Stomach smooth muscle (tissue), 2 donors: Measurements from ENCODE around the gene ERCC6L.
"Not testable (repeated sequence)": the region's sequence is repeated elsewhere in the genome, so short reads cannot be mapped to it uniquely, and the experiment has no call there.

ENCODE experiments used
- H3K27ac ChIP-seq: one replicate; pipeline ENCODE4 v1.7.0; 2013; ENCODE audit warnings: mild to moderate bottlenecking, low read length, inconsistent platforms
- H3K27me3 ChIP-seq, 2 donors: one replicate each; pipeline ENCODE4 v1.7.0; 2013; ENCODE audit warnings: low read length in 2 of 2; ENCODE audit not compliant: insufficient read depth in 2 of 2, control insufficient read depth in 1 of 2
- H3K36me3 ChIP-seq, 2 donors: one replicate each; pipeline ENCODE4 v1.7.0; 2013; ENCODE audit warnings: low read length in 2 of 2; ENCODE audit not compliant: control insufficient read depth in 2 of 2, insufficient read depth in 2 of 2
- H3K4me1 ChIP-seq: one replicate; pipeline ENCODE4 v1.7.0; 2013; ENCODE audit warnings: low read length; ENCODE audit not compliant: control insufficient read depth, insufficient read depth
- H3K4me3 ChIP-seq, 2 donors: one replicate each; pipeline ENCODE4 v1.7.0; 2013; ENCODE audit warnings: low read length in 2 of 2
- H3K9ac ChIP-seq, 2 donors: one replicate each; pipeline ENCODE4 v1.7.0; 2013; ENCODE audit warnings: low read length in 2 of 2, mild to moderate bottlenecking in 1 of 2
- H3K9me3 ChIP-seq, 2 donors: one replicate each; pipeline ENCODE4 v1.7.0; 2013; ENCODE audit warnings: low read length in 2 of 2; ENCODE audit not compliant: control insufficient read depth in 2 of 2
- donor health status: healthy.
- donor health status: Pancreatic carcinoma.

The ERCC6L gene

GRCh38 chrX:72247206-72247942, 8.5 kb upstream of the ERCC6L start:
- Histone ChIP-seq H3K27me3 (peaks cover 0 to 15% of the 10 kb centered on the region in 2 donors), H3K36me3 (no peaks in the 10 kb centered on the region), H3K9ac (no peak overlapping the region), H3K27ac (no peak overlapping the region), H3K4me1 (no peaks in the 10 kb centered on the region), H3K4me3 (no peak overlapping the region), H3K9me3 (peaks cover 0 to 5% of the 10 kb centered on the region in 2 donors)

GRCh38 chrX:72245461-72246089, 6.7 kb upstream of the ERCC6L start:
- Histone ChIP-seq H3K9ac (no peak overlapping the region), H3K9me3 (peaks cover 0 to 5% of the 10 kb centered on the region in 2 donors), H3K4me1 (no peaks in the 10 kb centered on the region), H3K27me3 (peaks cover 0 to 14% of the 10 kb centered on the region in 2 donors), H3K27ac (no peak overlapping the region), H3K36me3 (no peaks in the 10 kb centered on the region), H3K4me3 (no peak overlapping the region)

GRCh38 chrX:72243472-72243871, 4.6 kb upstream of the ERCC6L start:
- Histone ChIP-seq H3K9me3 (peaks cover 0 to 5% of the 10 kb centered on the region in 2 donors), H3K9ac (no peak overlapping the region), H3K4me1 (no peaks in the 10 kb centered on the region), H3K27me3 (peaks cover 0 to 14% of the 10 kb centered on the region in 2 donors), H3K27ac (no peak overlapping the region), H3K36me3 (no peaks in the 10 kb centered on the region), H3K4me3 (no peak overlapping the region)

- peaks cover 0 to 5% of the 10 kb centered on the region in 2 donors for H3K9me3 ChIP-seq
- H3K36me3 ChIP-seq: no peaks in the 10 kb centered on the region
- no peak overlapping the region for H3K4me3 ChIP-seq
- H3K9ac ChIP-seq: no peak overlapping the region
- H3K4me1 ChIP-seq: no peaks in the 10 kb centered on the region
- no peak overlapping the region for H3K27ac ChIP-seq
- peaks cover 0 to 10% of the 10 kb centered on the region in 2 donors for H3K27me3 ChIP-seq
These were observed 2.1 kb upstream of the ERCC6L start for GRCh38 chrX:72240976-72241375.

- Histone ChIP-seq H3K4me1 (no peaks in the 10 kb centered on the region), H3K27me3 (peaks cover 0 to 4% of the 10 kb centered on the region in 2 donors), H3K4me3 (no peak overlapping the region), H3K9ac (no peak overlapping the region), H3K36me3 (no peaks in the 10 kb centered on the region), H3K27ac (no peak overlapping the region), H3K9me3 (no peaks in the 10 kb centered on the region)
These were observed 644 bp downstream of the ERCC6L start for GRCh38 chrX:72238183-72238582.

- H3K36me3 ChIP-seq: no peaks in the 10 kb centered on the region
- H3K27me3 ChIP-seq: peaks cover 0 to 2% of the 10 kb centered on the region in 2 donors
- no peak overlapping the region for H3K9ac ChIP-seq
- H3K4me1 ChIP-seq: no peaks in the 10 kb centered on the region
- no peak overlapping the region for H3K27ac ChIP-seq
- H3K9me3 ChIP-seq: no peaks in the 10 kb centered on the region
- no peak overlapping the region for H3K4me3 ChIP-seq
These were observed 2.0 kb downstream of the ERCC6L start for GRCh38 chrX:72236841-72237240.

- Histone ChIP-seq H3K9me3 (peaks cover 0 to 5% of the 10 kb centered on the region in 2 donors), H3K27ac (no peak overlapping the region), H3K4me3 (no peak overlapping the region), H3K36me3 (no peaks in the 10 kb centered on the region), H3K9ac (no peak overlapping the region), H3K27me3 (peaks cover 0 to 2% of the 10 kb centered on the region in 2 donors), H3K4me1 (no peaks in the 10 kb centered on the region)
These were observed 8.5 kb downstream of the ERCC6L start for GRCh38 chrX:72230290-72230689.

- not testable (repeated sequence) for H3K36me3 ChIP-seq, H3K9me3 ChIP-seq, H3K4me3 ChIP-seq, H3K4me1 ChIP-seq, H3K27me3 ChIP-seq, H3K27ac ChIP-seq, H3K9ac ChIP-seq
These were observed 18.5 kb downstream of the ERCC6L start for GRCh38 chrX:72220375-72220774.

- no peaks in the 10 kb centered on the region for H3K27me3 ChIP-seq
- no peak overlapping the region for H3K27ac ChIP-seq
- no peaks in the 10 kb centered on the region for H3K4me1 ChIP-seq
- H3K9me3 ChIP-seq: no peaks in the 10 kb centered on the region
- no peaks in the 10 kb centered on the region for H3K36me3 ChIP-seq
- no peak overlapping the region for H3K4me3 ChIP-seq
- no peak overlapping the region for H3K9ac ChIP-seq
These were observed 21.9 kb downstream of the ERCC6L start for GRCh38 chrX:72216973-72217372.

GRCh38 chrX:72208126-72208800, 30.6 kb downstream of the ERCC6L start:
- no peak overlapping the region for H3K27ac ChIP-seq
- no peaks in the 10 kb centered on the region for H3K9me3 ChIP-seq
- H3K36me3 ChIP-seq: peaks cover 4 to 5% of the 10 kb centered on the region in 2 donors
- no peaks in the 10 kb centered on the region for H3K4me1 ChIP-seq
- no peaks in the 10 kb centered on the region for H3K27me3 ChIP-seq
- no peak overlapping the region for H3K4me3 ChIP-seq
- H3K9ac ChIP-seq: no peak overlapping the region
